Choroid plexus epithelial cell (primary cell): ENCODE data around the gene IDS.

Source experiments
- DNase-seq: peaks from one replicate; pipeline ENCODE4 v3.0.0-alpha.2; 2010; ENCODE audit warnings: low read depth
- H3K4me3 ChIP-seq: 2 replicates; pipeline ENCODE4 v1.5.1; 2011; ENCODE audit warnings: low read depth, mild to moderate bottlenecking, control low read depth, low read length, moderate library complexity
- TF ChIP-seq, protein P1 (sequence below): conservative IDR thresholded peaks from 2 replicates; pipeline ENCODE4 v1.5.1; 2011; ENCODE audit warnings: low read depth, mild to moderate bottlenecking, control low read depth, inconsistent platforms, low read length, moderate library complexity

The IDS gene

DNA sequence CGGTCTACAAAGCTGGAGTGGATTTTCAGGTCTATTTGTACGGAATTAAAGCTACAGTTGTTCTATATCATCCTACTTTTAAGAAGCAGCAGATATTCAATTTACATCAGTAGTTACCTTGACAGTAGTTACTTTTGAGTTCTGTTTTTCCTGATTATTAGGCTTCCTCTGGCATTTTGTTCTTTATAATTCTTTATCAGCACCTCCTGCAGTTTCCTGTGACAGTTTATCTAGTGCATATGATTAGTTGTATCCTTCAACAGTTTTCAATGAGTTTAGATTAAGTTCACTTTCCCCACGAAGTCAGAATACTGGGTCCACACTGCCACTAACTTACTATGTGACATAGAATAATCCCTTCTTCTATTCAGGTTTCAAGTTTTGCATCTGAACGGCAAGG is 71.7 kb downstream of the IDS start:
- H3K4me3 ChIP-seq, result no peak overlapping the region
- DNase-seq, result no peak
- TF ChIP-seq, protein P1, sequence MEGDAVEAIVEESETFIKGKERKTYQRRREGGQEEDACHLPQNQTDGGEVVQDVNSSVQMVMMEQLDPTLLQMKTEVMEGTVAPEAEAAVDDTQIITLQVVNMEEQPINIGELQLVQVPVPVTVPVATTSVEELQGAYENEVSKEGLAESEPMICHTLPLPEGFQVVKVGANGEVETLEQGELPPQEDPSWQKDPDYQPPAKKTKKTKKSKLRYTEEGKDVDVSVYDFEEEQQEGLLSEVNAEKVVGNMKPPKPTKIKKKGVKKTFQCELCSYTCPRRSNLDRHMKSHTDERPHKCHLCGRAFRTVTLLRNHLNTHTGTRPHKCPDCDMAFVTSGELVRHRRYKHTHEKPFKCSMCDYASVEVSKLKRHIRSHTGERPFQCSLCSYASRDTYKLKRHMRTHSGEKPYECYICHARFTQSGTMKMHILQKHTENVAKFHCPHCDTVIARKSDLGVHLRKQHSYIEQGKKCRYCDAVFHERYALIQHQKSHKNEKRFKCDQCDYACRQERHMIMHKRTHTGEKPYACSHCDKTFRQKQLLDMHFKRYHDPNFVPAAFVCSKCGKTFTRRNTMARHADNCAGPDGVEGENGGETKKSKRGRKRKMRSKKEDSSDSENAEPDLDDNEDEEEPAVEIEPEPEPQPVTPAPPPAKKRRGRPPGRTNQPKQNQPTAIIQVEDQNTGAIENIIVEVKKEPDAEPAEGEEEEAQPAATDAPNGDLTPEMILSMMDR, result no peak

- H3K4me3 ChIP-seq, result no peak overlapping the region
- no peak for DNase-seq
- TF ChIP-seq, protein P1, result no peak
Observed at GRCh38 chrX:149433051-149433450, 72.1 kb downstream of the IDS start.
